ENCODE results near the gene PNPLA6. TPM values are rescaled to one million over a fixed set of nuclear protein-coding genes. Genes with fewer than 3 reads are reported as not detected.

The PNPLA6 gene
- total and polyA plus RNA-seq, 2 experiments from 2014 or later = 43.0 to 50.5 TPM

- H3K79me2 ChIP-seq = no peaks in the 10 kb centered on the region
- no peaks in the 10 kb centered on the region for H3K27me3 ChIP-seq
- H3K4me3 ChIP-seq = no peak overlapping the region
- H3K9me3 ChIP-seq (ENCODE audit: low read depth) = no peaks in the 10 kb centered on the region
- no peaks in the 10 kb centered on the region for H3K36me3 ChIP-seq (replicated peaks; ENCODE audit: insufficient read depth, low read depth)
- no peak overlapping the region for H2AFZ ChIP-seq
- no peak overlapping the region for H3K27ac ChIP-seq
- H3K4me1 ChIP-seq (ENCODE audit: insufficient read depth) = no peaks in the 10 kb centered on the region
- WGBS (ENCODE audit: low lambda C conversion rate, missing lambda C conversion rate) = 93% methylated on average over 19 of the region's 28 CpGs
- no peak overlapping the region for H3K4me2 ChIP-seq
- no peaks in the 10 kb centered on the region for H3K9me2 ChIP-seq (replicated peaks; ENCODE audit: insufficient read depth)
- TF ChIP-seq CTCF (IDR thresholded peaks at IDR 0.05; ENCODE audit: poor library complexity) (no peak), EZH2phosphoT487 (IDR thresholded peaks at IDR 0.05; ENCODE audit: low read depth, severe bottlenecking, unreplicated experiment) (no peak), EZH2 (IDR thresholded peaks at IDR 0.05; ENCODE audit: borderline replicate concordance) (no peak)
- H4K20me1 ChIP-seq (ENCODE audit: insufficient read depth, poor library complexity, severe bottlenecking) = no peaks in the 10 kb centered on the region
- DNase-seq (ENCODE audit: low spot score) = no peak
Observed at GRCh38 chr19:7554565-7554964, 19.0 kb downstream of the PNPLA6 start.

GRCh38 chr19:7554990-7555864 is 19.7 kb downstream of the PNPLA6 start:
- DNase-seq (ENCODE audit: low spot score) = no peak
- H3K27ac ChIP-seq = no peak overlapping the region
- H4K20me1 ChIP-seq (ENCODE audit: insufficient read depth, poor library complexity, severe bottlenecking) = no peaks in the 10 kb centered on the region
- no peak for TF ChIP-seq EZH2phosphoT487 (IDR thresholded peaks at IDR 0.05; ENCODE audit: low read depth, severe bottlenecking, unreplicated experiment)
- TF ChIP-seq EZH2 (IDR thresholded peaks at IDR 0.05; ENCODE audit: borderline replicate concordance) = no peak
- TF ChIP-seq CTCF (IDR thresholded peaks at IDR 0.05; ENCODE audit: poor library complexity) = no peak
- WGBS (ENCODE audit: low lambda C conversion rate, missing lambda C conversion rate) = 97% methylated on average over 41 of the region's 62 CpGs
- no peaks in the 10 kb centered on the region for H3K79me2 ChIP-seq
- no peaks in the 10 kb centered on the region for H3K4me1 ChIP-seq (ENCODE audit: insufficient read depth)
- no peak overlapping the region for H3K4me2 ChIP-seq
- no peaks in the 10 kb centered on the region for H3K9me3 ChIP-seq (ENCODE audit: low read depth)
- no peaks in the 10 kb centered on the region for H3K27me3 ChIP-seq
- H3K4me3 ChIP-seq = no peak overlapping the region
- no peak overlapping the region for H2AFZ ChIP-seq
- no peaks in the 10 kb centered on the region for H3K9me2 ChIP-seq (replicated peaks; ENCODE audit: insufficient read depth)
- no peaks in the 10 kb centered on the region for H3K36me3 ChIP-seq (replicated peaks; ENCODE audit: insufficient read depth, low read depth)

- Histone ChIP-seq H3K4me2 (no peak overlapping the region), H3K27ac (no peak overlapping the region), H3K36me3 (replicated peaks; ENCODE audit: insufficient read depth, low read depth) (no peaks in the 10 kb centered on the region), H3K9me2 (replicated peaks; ENCODE audit: insufficient read depth) (no peaks in the 10 kb centered on the region), H3K4me1 (ENCODE audit: insufficient read depth) (no peaks in the 10 kb centered on the region), H3K9me3 (ENCODE audit: low read depth) (no peaks in the 10 kb centered on the region), H3K79me2 (no peaks in the 10 kb centered on the region), H3K4me3 (no peak overlapping the region), H2AFZ (no peak overlapping the region), H4K20me1 (ENCODE audit: insufficient read depth, poor library complexity, severe bottlenecking) (no peaks in the 10 kb centered on the region), H3K27me3 (no peaks in the 10 kb centered on the region)
- no peak for TF ChIP-seq CTCF (IDR thresholded peaks at IDR 0.05; ENCODE audit: poor library complexity)
- no peak for TF ChIP-seq EZH2phosphoT487 (IDR thresholded peaks at IDR 0.05; ENCODE audit: low read depth, severe bottlenecking, unreplicated experiment)
- no peak for TF ChIP-seq EZH2 (IDR thresholded peaks at IDR 0.05; ENCODE audit: borderline replicate concordance)
- no peak for DNase-seq (ENCODE audit: low spot score)
- WGBS (ENCODE audit: low lambda C conversion rate, missing lambda C conversion rate) = 97% methylated on average over 33 of the region's 54 CpGs
Observed at GRCh38 chr19:7556696-7557315, 21.3 kb downstream of the PNPLA6 start.

Measured in hepatocyte (in vitro differentiated cells).